ENCODE results near the gene SCART1.
"Not testable (repeated sequence)": the region's sequence is repeated elsewhere in the genome, so short reads cannot be mapped to it uniquely, and the experiment has no call there.

The SCART1 gene

GRCh38 chr10:133488354-133488753 is 34.6 kb downstream of the SCART1 start:
- H3K79me2 ChIP-seq (ENCODE audit: control insufficient read depth, insufficient read depth, low read length) = no peaks in the 10 kb centered on the region
- H3K4me3 ChIP-seq (ENCODE audit: low read length) = no peak overlapping the region
- no peak overlapping the region for H3K56ac ChIP-seq (ENCODE audit: low read length)
- H2AK5ac ChIP-seq (ENCODE audit: low read length) = no peak overlapping the region
- no peak overlapping the region for H3K4ac ChIP-seq (ENCODE audit: low read depth, low read length)
- H2BK5ac ChIP-seq (ENCODE audit: low read length) = no peak overlapping the region
- no peak overlapping the region for H4K5ac ChIP-seq (ENCODE audit: low read length)
- DNase-seq = no peak
- H3K79me1 ChIP-seq (ENCODE audit: low read length) = no peaks in the 10 kb centered on the region
- no peak overlapping the region for H3K18ac ChIP-seq (ENCODE audit: low read length)
- no peak overlapping the region for H3K4me2 ChIP-seq (ENCODE audit: low read length)
- no peak overlapping the region for H4K8ac ChIP-seq (ENCODE audit: low read depth, low read length)
- H3K4me1 ChIP-seq (ENCODE audit: control insufficient read depth, low read depth, low read length) = no peaks in the 10 kb centered on the region
- H2BK120ac ChIP-seq (ENCODE audit: low read depth, low read length) = no peak overlapping the region
- H3K9ac ChIP-seq (ENCODE audit: low read length) = no peak overlapping the region
- H3K27ac ChIP-seq (ENCODE audit: low read depth, low read length) = no peak overlapping the region
- no peak overlapping the region for H3K23ac ChIP-seq (ENCODE audit: low read length)
- H3K36me3 ChIP-seq (ENCODE audit: control insufficient read depth, insufficient read depth, low read length) = no peaks in the 10 kb centered on the region
- no peaks in the 10 kb centered on the region for H3K27me3 ChIP-seq (ENCODE audit: insufficient read depth, low read length, poor library complexity)
- H2BK15ac ChIP-seq (replicated peaks; ENCODE audit: low read depth) = no peak overlapping the region

GRCh38 chr10:133489816-133490588 is 36.3 kb downstream of the SCART1 start:
- no peak overlapping the region for H2AK5ac ChIP-seq (ENCODE audit: low read length)
- no peak for DNase-seq

GRCh38 chr10:133493562-133493961 is 39.8 kb downstream of the SCART1 start:
- not testable (repeated sequence) for H2BK15ac ChIP-seq (replicated peaks; ENCODE audit: low read depth); H3K79me2 ChIP-seq (ENCODE audit: control insufficient read depth, insufficient read depth, low read length)

More at GRCh38 chr10:133489816-133490588, 36.3 kb downstream of the SCART1 start:
- no peak overlapping the region for H3K4me2 ChIP-seq (ENCODE audit: low read length)
- no peak overlapping the region for H3K4me3 ChIP-seq (ENCODE audit: low read length)
- H3K36me3 ChIP-seq (ENCODE audit: control insufficient read depth, insufficient read depth, low read length) = no peaks in the 10 kb centered on the region
- H3K4me1 ChIP-seq (ENCODE audit: control insufficient read depth, low read depth, low read length) = no peaks in the 10 kb centered on the region
- no peaks in the 10 kb centered on the region for H3K27me3 ChIP-seq (ENCODE audit: insufficient read depth, low read length, poor library complexity)
- no peaks in the 10 kb centered on the region for H3K79me2 ChIP-seq (ENCODE audit: control insufficient read depth, insufficient read depth, low read length)
- H3K4ac ChIP-seq (ENCODE audit: low read depth, low read length) = no peak overlapping the region
- H2BK15ac ChIP-seq (replicated peaks; ENCODE audit: low read depth) = no peak overlapping the region
- H4K8ac ChIP-seq (ENCODE audit: low read depth, low read length) = no peak overlapping the region
- no peak overlapping the region for H3K9ac ChIP-seq (ENCODE audit: low read length)
- no peak overlapping the region for H3K23ac ChIP-seq (ENCODE audit: low read length)
- no peak overlapping the region for H2BK120ac ChIP-seq (ENCODE audit: low read depth, low read length)
- H3K18ac ChIP-seq (ENCODE audit: low read length) = no peak overlapping the region
- no peak overlapping the region for H3K27ac ChIP-seq (ENCODE audit: low read depth, low read length)
- WGBS (ENCODE audit: extremely low coverage, insufficient coverage, low lambda C conversion rate) = no CpG with 5 or more reads among the region's 2 CpGs
- H2BK5ac ChIP-seq (ENCODE audit: low read length) = no peak overlapping the region
- no peaks in the 10 kb centered on the region for H3K79me1 ChIP-seq (ENCODE audit: low read length)
- H3K56ac ChIP-seq (ENCODE audit: low read length) = no peak overlapping the region
- no peak overlapping the region for H4K5ac ChIP-seq (ENCODE audit: low read length)

GRCh38 chr10:133497363-133497762 is 43.6 kb downstream of the SCART1 start:
- not testable (repeated sequence) for H4K8ac ChIP-seq (ENCODE audit: low read depth, low read length)

More at GRCh38 chr10:133493562-133493961, 39.8 kb downstream of the SCART1 start:
- not testable (repeated sequence) for H3K27me3 ChIP-seq (ENCODE audit: insufficient read depth, low read length, poor library complexity); H2AK5ac ChIP-seq (ENCODE audit: low read length); H2BK5ac ChIP-seq (ENCODE audit: low read length); H4K8ac ChIP-seq (ENCODE audit: low read depth, low read length); H3K36me3 ChIP-seq (ENCODE audit: control insufficient read depth, insufficient read depth, low read length); H3K56ac ChIP-seq (ENCODE audit: low read length); H3K4me2 ChIP-seq (ENCODE audit: low read length); H3K4me3 ChIP-seq (ENCODE audit: low read length); DNase-seq; H3K4me1 ChIP-seq (ENCODE audit: control insufficient read depth, low read depth, low read length); H3K27ac ChIP-seq (ENCODE audit: low read depth, low read length); H3K4ac ChIP-seq (ENCODE audit: low read depth, low read length); H3K18ac ChIP-seq (ENCODE audit: low read length); H3K23ac ChIP-seq (ENCODE audit: low read length); H3K9ac ChIP-seq (ENCODE audit: low read length); H2BK120ac ChIP-seq (ENCODE audit: low read depth, low read length); H4K5ac ChIP-seq (ENCODE audit: low read length); H3K79me1 ChIP-seq (ENCODE audit: low read length)
- no CpG with 5 or more reads among the region's 4 CpGs for WGBS (ENCODE audit: extremely low coverage, insufficient coverage, low lambda C conversion rate)

GRCh38 chr10:133499176-133499575 is 45.4 kb downstream of the SCART1 start:
- H3K56ac ChIP-seq (ENCODE audit: low read length) = not testable (repeated sequence)
- no CpG with 5 or more reads among the region's 1 CpG for WGBS (ENCODE audit: extremely low coverage, insufficient coverage, low lambda C conversion rate)

More at GRCh38 chr10:133497363-133497762, 43.6 kb downstream of the SCART1 start:
- H3K79me2 ChIP-seq (ENCODE audit: control insufficient read depth, insufficient read depth, low read length); H2AK5ac ChIP-seq (ENCODE audit: low read length); H2BK120ac ChIP-seq (ENCODE audit: low read depth, low read length); H3K9ac ChIP-seq (ENCODE audit: low read length); H2BK5ac ChIP-seq (ENCODE audit: low read length); H3K4me3 ChIP-seq (ENCODE audit: low read length); H3K56ac ChIP-seq (ENCODE audit: low read length); H3K18ac ChIP-seq (ENCODE audit: low read length); H2BK15ac ChIP-seq (replicated peaks; ENCODE audit: low read depth); H3K27me3 ChIP-seq (ENCODE audit: insufficient read depth, low read length, poor library complexity); H3K4ac ChIP-seq (ENCODE audit: low read depth, low read length); H4K5ac ChIP-seq (ENCODE audit: low read length); H3K79me1 ChIP-seq (ENCODE audit: low read length); H3K4me1 ChIP-seq (ENCODE audit: control insufficient read depth, low read depth, low read length); H3K23ac ChIP-seq (ENCODE audit: low read length); H3K4me2 ChIP-seq (ENCODE audit: low read length); H3K36me3 ChIP-seq (ENCODE audit: control insufficient read depth, insufficient read depth, low read length); H3K27ac ChIP-seq (ENCODE audit: low read depth, low read length): not testable (repeated sequence)
- no CpG with 5 or more reads among the region's 6 CpGs for WGBS (ENCODE audit: extremely low coverage, insufficient coverage, low lambda C conversion rate)
- DNase-seq = peak; percentile 5

GRCh38 chr10:133500897-133501296 is 47.2 kb downstream of the SCART1 start:
- not testable (repeated sequence) for H3K9ac ChIP-seq (ENCODE audit: low read length); H2BK15ac ChIP-seq (replicated peaks; ENCODE audit: low read depth); DNase-seq; H3K4ac ChIP-seq (ENCODE audit: low read depth, low read length); H2BK5ac ChIP-seq (ENCODE audit: low read length); H3K36me3 ChIP-seq (ENCODE audit: control insufficient read depth, insufficient read depth, low read length); H3K79me2 ChIP-seq (ENCODE audit: control insufficient read depth, insufficient read depth, low read length); H3K23ac ChIP-seq (ENCODE audit: low read length); H4K5ac ChIP-seq (ENCODE audit: low read length); H2AK5ac ChIP-seq (ENCODE audit: low read length); H3K4me2 ChIP-seq (ENCODE audit: low read length); H2BK120ac ChIP-seq (ENCODE audit: low read depth, low read length); H3K79me1 ChIP-seq (ENCODE audit: low read length); H3K4me3 ChIP-seq (ENCODE audit: low read length); H4K8ac ChIP-seq (ENCODE audit: low read depth, low read length); H3K27me3 ChIP-seq (ENCODE audit: insufficient read depth, low read length, poor library complexity); H3K27ac ChIP-seq (ENCODE audit: low read depth, low read length); H3K4me1 ChIP-seq (ENCODE audit: control insufficient read depth, low read depth, low read length); H3K18ac ChIP-seq (ENCODE audit: low read length); H3K56ac ChIP-seq (ENCODE audit: low read length)
- no CpG with 5 or more reads among the region's 4 CpGs for WGBS (ENCODE audit: extremely low coverage, insufficient coverage, low lambda C conversion rate)

More at GRCh38 chr10:133499176-133499575, 45.4 kb downstream of the SCART1 start:
- H3K4ac ChIP-seq (ENCODE audit: low read depth, low read length); H4K8ac ChIP-seq (ENCODE audit: low read depth, low read length); H3K4me2 ChIP-seq (ENCODE audit: low read length); H3K79me1 ChIP-seq (ENCODE audit: low read length); H2BK5ac ChIP-seq (ENCODE audit: low read length); H3K27me3 ChIP-seq (ENCODE audit: insufficient read depth, low read length, poor library complexity); H3K4me3 ChIP-seq (ENCODE audit: low read length); H2BK15ac ChIP-seq (replicated peaks; ENCODE audit: low read depth); H3K9ac ChIP-seq (ENCODE audit: low read length); H2BK120ac ChIP-seq (ENCODE audit: low read depth, low read length); H4K5ac ChIP-seq (ENCODE audit: low read length); DNase-seq; H3K23ac ChIP-seq (ENCODE audit: low read length); H3K79me2 ChIP-seq (ENCODE audit: control insufficient read depth, insufficient read depth, low read length); H2AK5ac ChIP-seq (ENCODE audit: low read length); H3K27ac ChIP-seq (ENCODE audit: low read depth, low read length); H3K4me1 ChIP-seq (ENCODE audit: control insufficient read depth, low read depth, low read length); H3K36me3 ChIP-seq (ENCODE audit: control insufficient read depth, insufficient read depth, low read length); H3K18ac ChIP-seq (ENCODE audit: low read length): not testable (repeated sequence)

All from mesendoderm (in vitro differentiated cells).